LoVo (cell line): Measurements from ENCODE around the gene TECTA.
A peak's percentile ranks its signal among the peaks of the same experiment; 100 is the strongest.

ENCODE experiments used
- DNase-seq: peaks from one replicate; pipeline ENCODE4 v3.0.0-alpha.2; 2016; ENCODE audit warnings: low spot score

The TECTA gene, protein sequence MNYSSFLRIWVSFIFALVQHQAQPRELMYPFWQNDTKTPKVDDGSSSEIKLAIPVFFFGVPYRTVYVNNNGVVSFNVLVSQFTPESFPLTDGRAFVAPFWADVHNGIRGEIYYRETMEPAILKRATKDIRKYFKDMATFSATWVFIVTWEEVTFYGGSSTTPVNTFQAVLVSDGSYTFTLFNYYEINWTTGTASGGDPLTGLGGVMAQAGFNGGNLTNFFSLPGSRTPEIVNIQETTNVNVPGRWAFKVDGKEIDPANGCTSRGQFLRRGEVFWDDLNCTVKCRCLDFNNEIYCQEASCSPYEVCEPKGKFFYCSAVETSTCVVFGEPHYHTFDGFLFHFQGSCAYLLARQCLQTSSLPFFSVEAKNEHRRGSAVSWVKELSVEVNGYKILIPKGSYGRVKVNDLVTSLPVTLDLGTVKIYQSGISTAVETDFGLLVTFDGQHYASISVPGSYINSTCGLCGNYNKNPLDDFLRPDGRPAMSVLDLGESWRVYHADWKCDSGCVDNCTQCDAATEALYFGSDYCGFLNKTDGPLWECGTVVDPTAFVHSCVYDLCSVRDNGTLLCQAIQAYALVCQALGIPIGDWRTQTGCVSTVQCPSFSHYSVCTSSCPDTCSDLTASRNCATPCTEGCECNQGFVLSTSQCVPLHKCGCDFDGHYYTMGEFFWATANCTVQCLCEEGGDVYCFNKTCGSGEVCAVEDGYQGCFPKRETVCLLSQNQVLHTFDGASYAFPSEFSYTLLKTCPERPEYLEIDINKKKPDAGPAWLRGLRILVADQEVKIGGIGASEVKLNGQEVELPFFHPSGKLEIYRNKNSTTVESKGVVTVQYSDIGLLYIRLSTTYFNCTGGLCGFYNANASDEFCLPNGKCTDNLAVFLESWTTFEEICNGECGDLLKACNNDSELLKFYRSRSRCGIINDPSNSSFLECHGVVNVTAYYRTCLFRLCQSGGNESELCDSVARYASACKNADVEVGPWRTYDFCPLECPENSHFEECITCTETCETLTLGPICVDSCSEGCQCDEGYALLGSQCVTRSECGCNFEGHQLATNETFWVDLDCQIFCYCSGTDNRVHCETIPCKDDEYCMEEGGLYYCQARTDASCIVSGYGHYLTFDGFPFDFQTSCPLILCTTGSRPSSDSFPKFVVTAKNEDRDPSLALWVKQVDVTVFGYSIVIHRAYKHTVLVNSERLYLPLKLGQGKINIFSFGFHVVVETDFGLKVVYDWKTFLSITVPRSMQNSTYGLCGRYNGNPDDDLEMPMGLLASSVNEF (N-terminal part only)

DNA sequence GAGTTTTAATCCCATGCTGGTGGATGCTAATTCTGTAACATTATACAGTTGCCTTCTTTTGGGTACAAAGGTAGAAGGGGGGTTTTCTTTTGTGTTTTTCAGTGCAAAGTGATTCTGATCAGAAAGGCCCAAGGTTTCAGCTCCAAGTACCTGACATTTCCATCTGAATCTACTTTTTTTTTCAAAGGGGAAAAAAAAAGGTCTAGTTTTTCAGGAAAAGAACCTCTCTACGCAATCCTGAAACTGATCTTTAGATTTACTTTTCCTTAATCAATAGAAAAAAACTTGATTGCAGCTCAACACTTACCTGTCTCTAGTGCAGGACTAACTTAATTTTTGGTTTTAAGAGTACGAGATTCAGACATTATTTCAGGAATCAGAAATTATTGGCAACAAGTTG lies at the start of gene TECTA:
Gene TECTA, plus strand, starts transcription at position 301 of the 400 bp plus-strand sequence. CDS start 1,423 bp downstream, outside the sequence.
- no peak for DNase-seq

DNA sequence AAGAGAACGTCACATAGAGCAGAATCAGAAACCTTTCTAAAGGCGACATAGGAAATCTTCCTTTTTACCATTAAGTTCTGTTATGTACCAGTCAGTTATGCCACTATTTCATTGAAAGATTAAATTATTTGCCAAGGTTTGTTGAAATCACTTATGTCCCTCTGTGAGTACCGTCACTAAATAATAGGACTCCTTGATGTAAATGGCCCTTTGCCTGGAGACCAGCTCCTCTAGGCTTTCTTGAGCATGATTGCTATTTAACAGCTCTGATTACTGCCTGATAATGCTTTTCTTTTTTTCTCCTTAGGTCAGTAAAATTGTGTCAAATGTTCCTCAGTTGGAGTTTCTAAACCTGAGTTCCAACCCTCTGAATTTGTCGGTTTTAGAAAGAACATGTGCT lies 47.8 kb upstream of the TECTA start:
- DNase-seq: no peak

DNA sequence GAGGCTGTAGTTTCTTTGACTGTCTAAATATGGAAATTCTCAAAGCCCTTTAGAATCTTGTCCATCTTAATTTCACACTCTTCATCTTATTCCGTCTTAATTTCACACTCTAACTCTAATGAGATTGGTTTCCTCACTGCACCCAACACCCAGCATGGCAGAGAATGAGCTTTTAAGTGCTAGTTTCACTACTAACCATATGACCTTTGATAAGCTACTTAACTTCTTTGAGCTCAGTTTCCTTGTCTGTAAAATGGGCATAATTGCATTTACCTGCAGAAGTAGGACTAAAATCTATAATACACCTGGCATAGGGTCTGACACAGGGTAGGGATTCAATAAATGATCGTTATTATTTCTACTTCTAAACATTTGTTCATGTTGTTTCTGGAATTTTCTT lies 46.8 kb upstream of the TECTA start:
- no peak for DNase-seq

DNA sequence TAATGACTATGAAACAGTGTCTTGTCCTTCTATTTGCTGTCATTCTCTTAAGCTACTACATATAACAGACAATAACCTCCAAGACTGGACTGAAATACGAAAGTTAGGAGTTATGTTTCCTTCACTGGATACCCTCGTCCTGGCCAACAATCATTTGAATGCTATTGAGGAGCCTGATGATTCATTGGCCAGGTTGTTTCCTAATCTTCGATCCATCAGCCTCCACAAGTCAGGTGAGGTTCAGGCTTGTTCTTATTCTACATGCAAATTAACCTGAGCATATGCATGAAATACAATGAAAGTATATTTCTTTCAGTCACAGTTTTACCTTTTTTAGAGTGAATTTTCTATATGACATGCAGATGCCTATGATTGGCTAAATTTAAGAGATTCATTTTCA lies 46.0 kb upstream of the TECTA start:
- no peak for DNase-seq

DNA sequence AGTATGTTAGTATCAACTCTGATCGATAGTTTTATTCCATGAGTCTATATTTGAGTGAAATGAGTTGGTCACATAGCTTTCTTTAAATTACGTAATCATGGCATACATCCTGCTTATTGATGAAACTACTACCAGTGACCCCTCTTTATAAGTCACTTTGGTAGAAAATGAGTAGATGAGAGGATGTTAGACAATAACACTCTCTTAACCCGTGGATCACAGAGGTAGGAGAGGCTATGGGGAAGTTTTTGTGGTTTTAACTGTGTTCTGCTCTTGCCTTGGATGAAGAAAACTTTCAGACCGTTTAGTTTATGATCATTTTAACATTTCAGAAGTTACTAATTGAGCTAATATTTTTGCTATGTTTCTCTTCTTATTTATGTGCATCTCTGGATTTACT lies 43.1 kb upstream of the TECTA start:
- DNase-seq: no peak

DNA sequence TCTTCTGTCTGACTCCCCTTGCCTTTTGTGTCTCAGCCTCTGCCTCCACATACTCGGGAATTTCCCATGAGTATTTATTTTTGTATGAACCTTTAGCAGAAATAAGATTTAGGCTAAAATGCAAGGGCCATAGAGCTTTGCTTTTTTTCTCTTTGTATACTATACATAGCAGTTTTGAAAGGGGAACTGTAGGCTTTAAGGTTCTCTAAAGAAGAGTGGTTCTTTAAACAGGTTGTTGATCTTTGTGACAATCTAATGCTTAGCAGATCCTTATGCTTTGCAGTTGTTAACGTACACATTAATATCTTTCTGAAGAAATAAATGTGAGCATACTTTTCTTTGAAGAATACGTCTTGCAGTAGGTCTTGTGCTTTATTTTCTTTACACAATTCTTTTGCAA lies 42.1 kb upstream of the TECTA start:
- DNase-seq: no peak

DNA sequence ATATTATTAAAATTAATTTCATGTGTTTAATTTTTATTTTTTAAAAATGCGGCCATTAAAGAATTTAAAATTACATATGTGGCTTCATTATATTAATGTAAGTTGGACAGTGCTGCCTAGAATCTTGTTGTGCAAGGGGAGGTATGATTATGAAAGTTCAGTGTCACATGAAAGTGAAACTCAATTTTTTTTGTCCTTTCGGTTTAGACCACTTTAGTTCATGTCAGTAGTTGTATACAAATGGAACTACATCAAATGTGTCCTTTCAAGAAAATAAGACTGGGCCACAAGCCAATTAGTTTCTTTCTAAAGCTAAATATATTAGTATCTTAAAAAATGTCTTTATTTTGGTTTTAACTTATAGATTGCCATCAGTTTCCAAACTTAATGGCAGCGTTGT lies 41.4 kb upstream of the TECTA start:
- DNase-seq: no peak

DNA sequence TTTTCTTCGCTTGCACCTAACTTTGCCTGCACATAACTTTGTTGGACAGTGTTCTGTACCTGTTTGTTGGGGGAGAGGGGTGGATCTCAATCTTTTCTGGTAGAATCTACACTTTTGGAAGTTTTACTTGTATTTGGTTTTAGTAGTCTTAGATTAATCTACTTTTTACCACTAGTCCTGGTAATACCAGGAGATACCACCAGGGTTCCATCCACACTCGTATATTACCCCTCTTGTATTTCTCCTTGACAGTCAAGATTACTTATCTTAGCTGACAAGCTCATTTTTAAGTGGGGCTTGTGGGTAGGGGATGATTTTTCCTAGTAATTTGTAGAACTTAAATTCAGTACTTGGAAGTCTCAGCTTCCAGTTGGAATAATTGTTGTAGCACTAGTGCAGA lies 37.3 kb upstream of the TECTA start:
- no peak for DNase-seq

DNA sequence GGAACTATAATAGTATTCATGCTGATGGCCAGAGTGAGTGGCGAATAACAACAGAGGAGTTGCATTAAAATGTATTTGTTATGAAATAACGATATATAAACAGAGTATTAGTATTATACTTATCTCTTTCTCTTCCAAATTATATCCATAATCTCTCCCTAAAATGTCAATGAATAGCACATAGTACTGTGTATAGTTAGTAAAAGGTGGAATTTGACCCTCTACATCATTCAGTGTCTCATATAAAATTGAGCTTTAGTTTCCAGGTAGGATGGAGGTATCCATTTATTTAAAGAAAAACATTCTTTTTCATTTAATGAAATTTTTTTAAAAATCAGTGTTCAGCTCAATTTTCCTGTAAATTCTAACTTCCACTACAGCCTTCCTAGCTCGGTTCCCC lies 34.4 kb upstream of the TECTA start:
- no peak for DNase-seq

DNA sequence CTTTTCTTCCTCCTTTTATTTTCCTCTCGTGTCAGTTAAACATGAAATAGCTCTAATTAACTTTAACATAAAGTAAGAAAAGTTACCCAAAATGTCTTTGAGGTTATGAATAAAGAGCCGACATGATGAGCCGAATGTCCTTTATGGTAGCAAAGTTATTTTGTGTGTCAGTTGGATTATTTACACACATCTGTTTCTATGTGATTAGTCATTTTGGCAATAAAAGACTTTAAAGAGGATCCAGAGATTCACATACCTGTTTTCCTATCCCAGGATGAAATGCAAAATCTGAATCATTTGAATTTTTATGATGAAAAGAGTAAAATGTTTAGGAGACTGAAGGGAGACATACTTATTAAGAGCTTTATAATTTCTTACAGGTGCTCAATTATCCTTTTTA lies 34.0 kb upstream of the TECTA start:
- DNase-seq: no peak

DNA sequence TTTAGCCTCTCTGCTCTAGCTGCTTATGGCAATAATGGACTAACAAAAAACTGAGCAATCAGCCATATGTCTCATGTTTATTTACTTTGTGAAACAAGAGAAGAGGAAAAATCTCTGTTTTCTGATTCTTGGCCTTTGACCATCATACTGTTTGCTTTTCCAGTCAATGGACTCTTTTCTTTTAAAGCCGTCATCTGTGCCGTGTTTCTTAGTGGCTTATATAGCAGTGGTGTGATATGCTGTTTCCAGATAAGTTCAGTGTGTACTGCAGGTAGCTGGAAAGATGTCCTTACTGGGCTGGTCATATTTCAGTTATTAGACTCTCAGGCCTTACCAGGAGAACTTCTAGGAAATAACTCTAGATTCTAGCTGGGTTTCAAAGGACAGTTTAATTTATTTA lies 33.6 kb upstream of the TECTA start:
- peak; percentile 8 for DNase-seq

DNA sequence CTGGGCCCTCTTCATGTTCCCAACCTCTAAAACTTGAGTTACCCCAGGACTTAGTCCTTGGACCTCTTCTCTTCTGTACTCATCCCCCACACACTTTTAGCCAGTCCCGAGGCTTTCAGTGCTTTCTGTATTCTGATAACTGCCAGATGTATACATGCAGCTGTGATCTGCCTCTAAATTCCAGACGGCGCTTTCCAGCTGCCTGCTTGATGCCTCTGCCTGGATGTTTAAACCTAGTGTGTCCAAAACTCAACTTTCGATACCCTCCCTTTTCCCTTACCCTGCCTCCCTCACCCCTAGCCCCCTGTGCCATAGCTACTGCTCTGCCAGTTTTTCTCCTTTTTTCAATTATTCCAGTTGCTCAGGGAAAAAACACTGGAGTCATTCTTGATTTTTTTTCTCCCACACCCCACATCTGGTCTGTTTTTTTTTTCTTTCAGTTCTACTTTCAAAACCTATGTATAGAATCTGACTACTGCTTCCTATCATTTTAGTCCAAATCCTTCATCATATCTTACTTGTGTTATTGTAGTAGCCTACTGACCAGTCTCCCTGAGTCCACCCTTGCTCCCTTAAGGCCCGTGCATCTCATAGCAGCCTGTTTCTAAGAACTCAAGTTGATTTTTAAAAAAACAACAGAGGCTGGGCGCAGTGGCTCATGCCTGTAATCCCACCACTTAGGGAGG lies 32.9 kb upstream of the TECTA start:
- no peak for DNase-seq

DNA sequence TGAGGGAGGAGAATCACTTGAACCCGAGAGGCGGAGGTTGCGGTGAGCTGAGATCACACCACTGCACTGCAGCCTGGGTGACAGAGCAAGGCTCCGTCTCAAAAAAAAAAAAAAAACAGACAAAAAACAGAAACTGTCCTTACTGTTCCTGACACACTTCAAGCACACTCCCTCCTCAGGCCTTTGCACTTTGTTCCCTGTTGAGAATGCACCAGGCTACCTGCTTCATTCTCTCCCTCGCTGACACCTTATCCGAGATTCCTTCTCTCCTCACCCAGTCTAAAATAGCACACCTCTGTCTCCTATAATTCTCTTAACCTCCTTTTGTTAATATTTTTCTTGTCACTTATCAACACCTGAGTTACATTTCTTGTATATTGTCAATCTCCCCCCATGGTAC lies 32.3 kb upstream of the TECTA start:
- no peak for DNase-seq

DNA sequence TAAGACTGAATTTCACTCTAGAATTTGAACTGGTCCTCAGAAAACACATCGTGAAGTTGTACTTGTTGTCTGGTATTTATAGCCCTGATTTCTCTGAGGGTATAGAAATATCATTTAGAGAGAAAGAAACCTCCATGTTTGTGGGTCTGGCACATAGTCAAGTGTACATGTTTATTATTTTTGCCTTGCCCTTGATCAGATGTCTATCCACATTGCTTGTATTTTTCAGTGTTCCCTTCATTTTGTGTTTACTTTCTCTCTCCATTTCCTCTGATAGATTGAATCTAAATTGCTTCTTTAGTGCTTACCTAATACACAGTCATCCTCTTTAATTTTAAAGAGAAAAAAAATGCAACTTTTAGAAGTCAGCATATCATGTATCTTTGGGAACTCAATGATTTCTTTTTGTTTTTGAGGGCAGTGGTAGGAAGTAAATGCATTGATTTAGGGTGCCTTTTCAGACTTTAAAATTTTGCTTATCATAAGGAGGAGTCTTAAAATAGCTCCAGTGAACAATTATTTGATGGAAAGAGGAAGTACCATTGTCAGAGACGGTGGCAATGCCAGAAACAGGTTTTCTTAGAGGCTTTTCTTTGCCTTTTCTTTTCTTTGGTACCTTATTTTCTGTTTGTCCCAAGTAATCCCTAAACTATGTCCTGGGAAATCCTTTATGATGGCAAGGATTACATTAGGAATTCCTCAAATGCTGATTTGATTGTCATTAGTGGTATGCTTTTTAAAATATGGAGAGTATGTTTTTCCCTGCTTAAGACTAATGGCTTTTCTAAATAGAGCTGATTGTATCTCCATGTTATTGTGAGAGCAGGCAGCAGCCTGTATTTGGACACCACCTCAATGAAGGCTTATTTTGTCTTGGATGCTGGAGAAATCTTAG lies 29.8 kb upstream of the TECTA start:
- DNase-seq: no peak

DNA sequence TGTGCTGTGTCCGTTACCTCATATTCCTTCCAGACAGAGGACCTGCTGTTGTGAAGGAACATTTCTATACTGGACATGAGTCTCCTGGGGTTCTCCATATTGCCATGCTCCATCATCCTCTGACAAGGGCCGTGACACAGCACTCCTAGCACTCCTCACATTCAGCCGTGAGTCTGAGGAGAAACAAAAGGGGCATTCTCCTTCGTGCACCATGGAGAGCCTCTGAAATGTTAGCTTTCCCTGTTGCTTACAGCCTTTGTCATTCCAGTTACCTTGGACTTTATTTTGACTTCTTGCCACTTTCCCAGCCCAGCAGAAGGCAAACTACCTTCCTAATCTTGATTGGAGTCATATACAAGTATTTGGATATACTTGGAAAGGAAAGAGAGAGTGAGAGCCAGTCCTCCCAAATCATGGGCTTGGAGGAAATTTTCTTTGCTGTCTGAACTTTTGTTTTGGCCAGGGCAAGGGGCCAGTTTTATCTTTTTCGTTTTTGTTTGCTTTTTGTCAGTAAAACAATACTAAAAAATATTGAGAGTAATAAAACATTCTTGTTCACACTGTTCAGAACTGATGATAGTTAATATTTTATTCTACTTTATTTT lies 29.1 kb upstream of the TECTA start:
- no peak for DNase-seq

DNA sequence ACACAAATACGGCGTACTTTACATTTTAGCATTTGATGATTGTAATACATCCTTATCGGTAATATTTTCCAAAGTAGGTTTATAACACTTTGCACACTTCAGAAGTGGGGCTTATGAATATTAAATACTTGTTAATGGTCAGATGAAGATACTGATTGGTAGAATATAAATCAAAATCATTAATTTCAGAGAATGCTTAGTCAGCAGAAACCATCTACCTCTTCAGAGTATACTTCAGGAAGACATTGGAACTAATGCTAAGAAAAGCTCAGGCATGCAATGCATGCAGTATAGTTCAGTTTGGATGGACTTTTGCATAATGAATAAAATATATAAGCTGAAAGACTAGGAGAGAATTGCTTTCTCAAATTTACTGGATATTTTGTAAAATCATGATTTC lies 19.7 kb upstream of the TECTA start:
- DNase-seq: no peak

DNA sequence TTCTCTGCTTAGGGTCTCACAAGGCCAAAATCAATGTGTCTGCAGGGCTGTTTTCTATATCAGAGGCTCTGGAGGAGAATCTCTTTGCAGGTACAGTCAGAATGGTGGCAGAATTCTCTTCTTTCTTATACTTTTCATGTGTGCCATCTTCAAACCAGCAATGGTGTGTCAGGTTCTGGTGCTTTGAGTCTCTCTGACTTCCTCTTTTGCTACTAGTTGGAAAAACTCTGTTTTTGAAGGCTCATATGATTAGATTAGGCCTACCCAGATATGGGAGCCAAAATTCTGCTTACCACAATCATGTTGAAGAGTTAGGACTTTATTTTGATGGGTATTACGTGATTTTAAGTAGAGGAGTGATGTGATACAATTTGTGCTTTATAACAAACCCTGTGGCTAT lies 18.8 kb upstream of the TECTA start:
- no peak for DNase-seq

DNA sequence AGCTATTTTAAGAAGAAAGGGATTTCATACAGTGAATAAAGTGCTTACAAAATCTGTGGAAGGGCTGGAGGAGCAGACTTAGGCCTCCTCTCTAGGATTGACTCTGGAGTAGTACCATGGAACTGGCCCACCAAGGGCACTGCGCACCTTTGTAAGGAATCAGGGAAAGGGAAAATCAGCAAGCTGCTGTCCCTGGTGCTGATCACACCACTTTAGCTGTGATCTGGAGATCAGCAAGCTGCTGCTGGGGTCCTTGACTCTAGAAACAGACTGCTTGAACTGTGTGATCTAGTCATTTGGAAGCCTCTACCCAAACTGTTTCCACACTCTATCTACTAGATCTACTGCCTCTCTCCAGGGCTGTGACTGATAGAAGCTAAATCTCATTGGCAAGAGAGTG lies 18.4 kb upstream of the TECTA start:
- DNase-seq: no peak

DNA sequence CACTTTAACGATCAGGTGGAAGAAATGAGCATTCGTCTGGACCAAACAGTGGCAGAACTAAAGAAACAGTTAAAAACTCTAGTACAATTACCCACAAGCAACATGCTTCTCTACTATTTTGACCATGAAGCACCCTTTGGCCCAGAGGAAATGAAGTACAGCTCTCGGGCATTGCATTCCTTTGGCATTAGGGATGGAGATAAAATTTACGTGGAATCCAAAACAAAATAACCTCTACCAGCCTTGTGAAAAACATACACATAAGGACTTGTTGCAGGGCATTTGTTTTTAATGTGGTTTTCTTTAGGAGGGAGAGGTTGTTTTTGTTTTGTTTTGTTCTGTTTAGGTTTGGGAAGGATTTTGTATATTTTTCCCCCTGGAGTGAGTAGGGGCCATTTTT lies 14.2 kb upstream of the TECTA start:
- DNase-seq: no peak

DNA sequence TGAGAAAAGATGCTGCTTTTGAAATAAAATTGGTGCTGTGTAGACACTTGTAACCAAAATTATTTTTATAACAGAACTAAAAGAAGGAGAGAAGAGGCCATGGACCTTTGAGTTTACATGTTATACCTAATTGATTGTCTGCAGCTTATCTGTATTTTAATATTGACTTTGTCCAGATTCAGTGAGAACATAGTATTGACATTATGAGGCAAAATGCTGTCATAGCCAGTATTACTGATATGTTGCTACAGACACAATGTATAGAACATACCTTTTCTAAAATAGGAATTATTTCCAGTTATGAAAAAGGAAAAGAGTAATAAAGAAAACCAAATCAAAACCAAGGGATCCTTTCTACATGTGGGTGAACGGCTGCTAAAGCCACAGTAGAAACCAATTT lies 11.5 kb upstream of the TECTA start:
- no peak for DNase-seq
